Measurements from ENCODE around the gene CPN2.

- TF ChIP-seq CTCF (IDR thresholded peaks at IDR 0.05; ENCODE audit: insufficient read depth, low read length, poor library complexity, severe bottlenecking), result no peak
- TF ChIP-seq EZH2phosphoT487 (conservative IDR thresholded peaks at IDR 0.05; ENCODE audit: low read length), result no peak
Observed at GRCh38 chr3:194311000-194311399, 40.1 kb downstream of the CPN2 start.
